ENCODE data around the gene TRDN.
"Not testable (repeated sequence)": the region's sequence is repeated elsewhere in the genome, so short reads cannot be mapped to it uniquely, and the experiment has no call there.

Gene TRDN

DNA sequence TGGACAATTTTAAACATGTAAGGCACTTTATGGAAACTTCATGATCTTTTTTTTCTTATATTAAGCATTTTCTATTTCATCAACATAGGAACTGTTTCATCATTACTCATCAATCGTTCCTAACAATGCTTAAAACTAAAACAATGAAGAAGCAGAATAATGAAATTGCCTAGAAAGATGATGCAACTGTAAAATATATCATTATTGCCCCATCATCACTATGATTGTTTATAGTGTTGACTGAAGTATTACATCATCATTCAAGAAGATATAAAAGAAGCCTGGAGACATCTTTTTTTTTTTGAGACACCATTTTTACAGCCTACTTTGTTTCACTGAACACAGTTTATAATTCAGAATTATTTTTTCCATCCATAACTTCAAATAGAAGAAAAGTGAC lies 147.2 kb downstream of the TRDN start:
- DNase-seq = no peak

DNA sequence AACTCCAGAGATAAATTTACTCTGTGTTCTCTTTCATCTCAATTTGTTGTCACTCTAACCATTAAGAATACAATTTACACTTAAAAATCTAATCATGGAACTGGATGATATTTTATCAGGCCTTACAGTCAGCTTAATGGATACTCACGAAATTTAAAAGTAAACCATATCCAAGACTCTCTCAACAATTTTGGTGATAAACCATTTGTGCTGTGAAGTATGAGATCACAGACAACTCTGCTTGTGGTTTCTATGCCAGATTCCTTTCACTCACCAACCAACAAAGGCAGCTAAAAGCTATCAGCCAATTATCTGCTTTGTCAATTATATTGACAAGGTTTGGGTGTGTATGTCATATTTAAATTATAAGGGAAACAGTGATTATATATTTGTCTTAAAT lies 155.8 kb downstream of the TRDN start:
- no peak for DNase-seq

DNA sequence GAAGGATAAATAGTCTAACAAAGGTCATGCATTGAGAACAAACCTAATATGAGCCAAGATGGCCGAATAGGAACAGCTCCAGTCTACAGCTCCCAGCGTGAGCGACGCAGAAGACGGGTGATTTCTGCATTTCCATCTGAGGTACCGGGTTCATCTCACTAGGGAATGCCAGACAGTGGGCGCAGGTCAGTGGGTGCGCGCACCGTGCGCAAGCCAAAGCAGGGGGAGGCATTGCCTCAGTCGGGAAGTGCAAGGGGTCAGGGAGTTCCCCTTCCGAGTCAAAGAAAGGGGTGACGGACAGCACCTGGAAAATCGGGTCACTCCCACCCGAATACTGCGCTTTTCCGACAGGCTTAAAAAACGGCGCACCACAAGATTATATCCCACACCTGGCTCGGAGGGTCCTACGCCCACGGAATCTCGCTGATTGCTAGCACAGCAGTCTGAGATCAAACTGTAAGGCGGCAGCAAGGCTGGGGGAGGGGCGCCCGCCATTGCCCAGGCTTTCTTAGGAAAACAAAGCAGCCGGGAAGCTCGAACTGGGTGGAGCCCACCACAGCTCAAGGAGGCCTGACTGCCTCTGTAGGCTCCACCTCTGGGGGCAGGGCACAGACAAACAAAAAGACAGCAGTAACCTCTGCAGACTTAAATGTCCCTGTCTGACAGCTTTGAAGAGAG lies 164.6 kb downstream of the TRDN start:
- DNase-seq = not testable (repeated sequence)

DNA sequence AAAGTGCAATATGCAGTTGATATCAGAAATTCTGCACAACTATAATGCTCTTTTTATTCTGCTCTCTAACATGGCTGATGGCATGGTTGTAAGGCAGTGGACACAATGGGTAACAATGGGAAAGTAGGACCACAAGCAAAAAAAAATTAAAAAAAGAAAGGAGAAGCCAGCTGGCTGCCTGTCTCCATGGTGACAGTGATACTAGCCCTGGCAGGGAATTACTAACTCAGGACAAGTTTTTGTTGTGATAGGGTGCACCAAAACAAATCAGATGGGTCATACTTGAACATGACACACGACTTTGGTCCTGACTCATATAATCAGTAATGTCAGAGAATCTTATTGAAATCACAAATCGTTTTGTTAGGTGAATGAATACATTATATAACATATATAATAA lies 169.4 kb downstream of the TRDN start:
- DNase-seq = no peak

DNA sequence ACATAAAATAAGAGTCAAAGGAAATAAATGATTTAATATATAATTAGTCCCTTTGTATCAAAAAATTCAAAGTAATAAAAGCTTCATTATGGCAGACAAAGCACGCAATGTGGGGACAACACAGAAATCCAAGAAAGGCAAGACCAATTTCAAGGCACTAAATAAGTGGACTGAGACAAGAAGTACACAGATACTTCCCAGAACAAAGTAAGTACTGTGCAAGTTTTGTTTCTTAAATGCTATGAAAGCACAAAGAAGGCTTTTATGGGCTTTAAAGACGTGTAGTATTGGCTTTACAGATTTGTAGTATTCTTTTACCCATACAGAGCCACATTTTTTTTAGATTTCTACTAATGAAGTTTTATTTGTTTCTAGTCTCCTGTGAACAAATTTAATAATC lies 174.6 kb downstream of the TRDN start:
- no peak for DNase-seq

DNA sequence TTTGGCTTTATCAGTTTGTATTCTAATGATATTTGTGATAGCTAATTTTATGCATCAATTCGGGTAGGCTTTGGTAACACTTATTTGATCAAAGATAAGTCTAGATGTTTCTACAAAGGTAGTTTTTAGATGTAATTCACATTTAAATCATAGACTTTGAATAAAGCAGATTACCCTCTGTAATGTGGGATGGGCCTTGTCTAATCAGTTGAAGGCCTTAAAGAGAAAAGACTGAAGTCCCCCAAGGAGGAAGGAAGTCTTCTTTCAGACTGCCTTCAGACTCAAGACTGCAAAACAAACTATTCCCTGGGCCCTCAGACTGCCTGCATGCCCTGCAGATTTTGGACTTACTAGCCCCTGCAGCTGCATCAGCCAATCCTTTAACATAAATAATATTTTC lies 178.5 kb downstream of the TRDN start:
- no peak for DNase-seq

DNA sequence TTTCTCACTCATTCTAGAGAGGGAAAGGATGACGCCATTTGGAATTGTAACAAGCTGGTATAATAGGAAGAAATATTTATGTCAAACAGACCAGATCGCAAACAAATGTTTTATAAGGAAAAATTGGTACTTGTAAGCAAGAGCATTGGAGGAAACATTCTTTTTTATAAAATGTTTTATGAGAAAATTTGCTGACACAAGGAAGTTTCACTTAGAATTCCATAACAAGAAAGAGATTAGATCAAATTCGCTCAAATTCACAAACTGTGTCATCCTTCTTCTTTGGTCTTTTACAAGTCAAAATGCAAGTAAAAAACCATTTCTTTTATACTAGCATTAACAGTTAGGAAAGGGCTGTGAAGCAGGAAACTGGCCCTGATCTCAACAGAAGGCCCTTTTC lies 179.9 kb downstream of the TRDN start:
- DNase-seq = no peak

DNA sequence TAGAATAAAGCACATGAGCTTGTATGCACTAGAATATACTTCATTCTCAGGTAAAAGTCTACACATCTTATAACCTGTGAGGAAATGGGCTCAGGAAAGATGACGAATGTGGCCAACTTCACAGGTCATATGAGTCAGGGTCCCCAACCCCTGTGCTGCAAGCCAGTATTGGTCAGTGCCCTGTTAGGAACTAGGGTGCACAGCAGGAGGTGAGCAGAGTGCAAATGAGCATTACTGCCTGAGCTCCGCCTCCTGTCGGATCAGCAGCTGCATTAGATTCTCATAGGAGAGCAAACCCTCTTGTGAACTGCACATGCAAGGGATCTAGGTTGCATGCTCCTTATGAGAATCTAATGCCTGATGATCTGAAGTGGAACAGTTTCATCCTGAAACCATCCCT lies 182.3 kb downstream of the TRDN start:
- DNase-seq = no peak

DNA sequence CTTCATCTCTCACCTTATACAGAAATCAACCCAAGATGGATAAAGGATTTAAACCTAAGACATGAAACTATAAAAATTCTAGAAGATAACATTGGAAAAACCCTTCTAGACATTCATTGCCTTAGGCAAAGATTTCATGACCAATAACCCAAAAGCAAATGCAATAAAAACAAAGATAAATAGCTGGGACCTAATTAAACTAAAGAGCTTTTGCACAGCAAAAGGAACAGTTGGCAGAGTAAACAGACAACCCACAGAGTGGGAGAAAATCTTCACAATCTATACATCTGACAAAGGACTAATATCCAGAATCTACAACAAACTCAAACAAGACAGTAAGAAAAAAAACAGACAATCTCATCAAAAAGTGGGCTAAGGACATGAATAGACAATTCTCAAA lies 183.7 kb downstream of the TRDN start:
- DNase-seq = not testable (repeated sequence)

DNA sequence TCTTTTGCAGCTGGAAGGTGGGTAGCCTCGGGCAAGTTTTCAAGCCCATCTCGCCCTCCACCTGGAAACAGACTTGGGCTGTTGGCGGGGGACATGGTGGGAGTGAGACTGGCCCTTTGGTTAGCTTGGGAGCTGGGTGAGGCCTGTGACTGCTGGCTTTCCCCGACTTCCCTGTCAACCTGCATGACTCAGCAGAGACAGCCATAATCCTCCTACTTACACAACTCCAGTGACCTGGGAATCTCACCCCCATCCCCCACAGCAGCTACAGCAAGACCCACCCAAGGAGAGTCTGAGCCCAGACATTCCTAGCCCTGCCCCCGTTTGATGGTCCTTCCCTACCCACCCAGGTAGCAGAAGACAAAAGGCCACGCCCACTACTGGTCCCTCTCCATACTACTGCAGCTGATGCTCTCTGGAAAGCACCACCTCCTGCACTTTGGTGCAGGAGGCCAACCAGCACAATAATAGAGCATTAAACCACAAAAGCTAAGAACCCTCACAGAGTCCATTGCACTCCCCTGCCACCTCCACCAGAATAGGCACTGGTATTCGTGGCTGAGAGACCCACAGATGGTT lies 188.4 kb downstream of the TRDN start:
- DNase-seq = no peak

DNA sequence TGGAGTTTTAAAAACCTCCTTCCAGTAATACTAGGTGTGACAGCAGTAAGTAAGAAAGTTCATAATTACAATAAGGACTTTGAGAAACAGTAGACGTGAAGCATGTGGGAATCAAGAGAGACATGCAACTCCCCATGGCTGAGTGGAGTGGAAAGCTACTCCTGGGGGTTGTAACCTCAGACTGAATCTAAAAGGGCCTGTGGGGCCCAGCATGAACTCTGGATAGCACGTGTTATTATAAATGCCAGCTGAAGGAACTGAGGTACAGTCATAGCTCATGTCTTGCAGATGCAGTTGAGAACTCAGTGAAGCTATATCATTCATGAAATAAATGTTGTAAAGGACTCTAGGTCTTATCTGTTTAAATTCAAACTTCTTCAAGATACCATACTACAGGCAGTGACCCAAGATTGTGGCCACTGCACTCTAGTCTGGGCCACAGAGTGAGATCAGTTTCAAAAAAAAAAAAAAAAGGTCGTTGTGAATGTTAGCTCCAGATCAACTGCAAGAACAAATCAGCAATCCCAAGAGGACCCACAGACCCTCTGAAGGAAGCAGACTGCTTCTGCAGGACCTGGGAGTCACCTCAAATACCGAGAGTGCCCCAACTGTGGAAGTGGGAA lies 189.3 kb downstream of the TRDN start:
- no peak for DNase-seq

DNA sequence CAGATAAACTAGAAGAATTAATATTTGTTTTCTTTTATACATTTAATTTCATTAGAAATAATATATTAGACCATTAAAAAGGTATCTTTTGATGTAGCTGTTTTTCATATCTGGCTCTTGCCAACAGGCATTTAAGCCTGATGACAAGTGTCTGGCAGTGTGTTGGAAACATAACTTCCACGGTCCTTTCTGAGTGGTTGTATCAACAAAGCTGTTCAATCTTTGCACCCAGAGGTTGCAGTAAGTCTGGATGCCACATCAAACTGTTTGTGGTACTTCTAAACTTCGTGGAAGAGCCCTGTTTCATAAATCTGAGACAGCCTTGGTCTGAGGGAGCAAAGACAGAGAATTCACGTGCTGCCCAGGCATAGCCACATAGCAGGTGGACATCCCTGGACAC lies 197.4 kb downstream of the TRDN start:
- no peak for DNase-seq

DNA sequence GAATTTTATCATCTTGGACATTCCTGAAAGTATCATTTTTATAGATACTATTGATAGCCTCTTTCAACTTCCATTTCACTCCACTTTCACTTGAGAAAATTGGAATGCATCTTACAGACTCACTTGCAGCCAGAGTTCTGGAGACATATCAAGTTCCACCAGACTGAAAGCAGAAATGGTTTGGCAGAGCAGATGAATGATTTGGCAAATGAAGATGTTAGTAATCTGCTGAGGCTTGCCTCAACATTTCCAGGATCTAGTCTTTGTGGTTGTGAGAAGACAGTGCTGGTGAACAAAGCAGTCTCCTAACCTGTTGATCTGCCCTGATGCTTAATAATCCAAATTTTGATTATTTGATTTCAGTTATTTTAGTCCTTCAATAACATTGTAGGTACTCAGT lies 202.6 kb downstream of the TRDN start:
- DNase-seq = no peak

DNA sequence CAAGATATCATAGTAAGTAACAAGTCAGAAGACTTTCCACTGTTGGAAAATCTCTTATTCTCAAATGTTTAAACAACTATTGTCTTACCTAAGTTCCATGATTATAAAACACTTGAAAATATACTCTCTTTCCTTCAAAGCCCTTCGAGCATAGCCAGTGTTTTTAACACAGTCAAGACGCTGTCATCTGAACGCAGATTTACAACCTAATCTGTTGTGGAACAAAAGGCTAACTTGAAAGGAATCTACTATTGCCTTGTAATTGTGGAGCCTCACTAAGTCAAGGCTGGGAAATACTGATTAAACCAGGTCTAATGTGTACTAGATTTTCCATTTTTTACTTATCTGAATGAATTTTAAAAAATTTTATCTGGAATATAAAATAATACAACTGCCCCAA lies 205.8 kb downstream of the TRDN start:
- no peak for DNase-seq

DNA sequence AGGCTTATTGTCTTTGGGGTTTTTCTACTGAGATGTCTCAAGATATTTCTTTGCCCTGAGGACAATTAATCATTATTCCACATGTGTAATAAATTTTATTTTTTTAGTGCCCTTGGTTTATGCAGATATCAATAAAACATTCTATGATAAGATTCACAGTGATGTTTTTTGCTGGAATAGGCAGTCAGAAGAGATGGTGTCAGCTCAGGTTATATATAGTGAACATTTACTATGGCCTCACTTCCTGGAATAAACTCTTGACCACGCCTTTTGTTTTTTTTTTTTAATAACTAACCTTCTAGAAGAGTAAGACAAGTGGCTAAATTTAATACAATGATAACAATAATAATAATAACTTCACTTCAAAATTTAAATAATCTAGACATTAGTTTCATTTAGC lies 209.7 kb downstream of the TRDN start:
- no peak for DNase-seq

DNA sequence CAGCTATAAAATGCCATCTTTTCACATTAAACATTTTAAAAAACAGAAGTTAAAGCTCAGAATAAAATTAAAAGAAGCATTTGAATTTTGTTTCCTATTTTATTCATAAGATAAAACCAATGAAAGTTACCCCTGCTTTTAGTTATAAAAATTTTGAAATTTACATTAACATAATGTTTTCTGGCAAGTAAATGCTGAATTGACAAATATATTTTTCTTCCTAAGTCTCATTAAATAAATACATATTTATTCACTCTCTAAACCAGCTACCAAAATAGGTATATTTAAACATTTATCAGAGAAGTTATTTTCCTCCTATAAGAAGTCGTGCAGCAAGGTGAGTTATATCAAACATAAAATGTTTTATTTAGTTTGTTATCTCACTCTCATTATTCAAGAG lies 213.6 kb downstream of the TRDN start:
- DNase-seq = no peak

DNA sequence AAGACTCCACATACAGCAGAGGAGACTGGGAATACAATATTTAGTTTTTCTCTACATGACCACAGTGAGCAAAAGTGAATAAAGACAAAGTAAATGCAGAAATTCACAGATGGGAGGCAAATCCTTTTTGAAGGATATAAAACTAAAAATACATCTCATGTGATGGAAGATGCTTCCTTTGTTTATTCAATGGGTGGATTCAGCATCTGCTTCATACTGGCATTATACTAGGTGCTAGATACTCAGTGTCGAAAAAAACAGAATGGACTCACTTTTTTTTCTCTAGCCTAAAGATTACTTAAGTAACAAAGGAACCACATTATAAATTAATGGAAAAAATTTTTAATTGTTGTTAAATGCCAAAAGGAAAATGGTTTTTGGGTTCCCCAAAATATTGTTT lies 216.2 kb downstream of the TRDN start:
- no peak for DNase-seq

DNA sequence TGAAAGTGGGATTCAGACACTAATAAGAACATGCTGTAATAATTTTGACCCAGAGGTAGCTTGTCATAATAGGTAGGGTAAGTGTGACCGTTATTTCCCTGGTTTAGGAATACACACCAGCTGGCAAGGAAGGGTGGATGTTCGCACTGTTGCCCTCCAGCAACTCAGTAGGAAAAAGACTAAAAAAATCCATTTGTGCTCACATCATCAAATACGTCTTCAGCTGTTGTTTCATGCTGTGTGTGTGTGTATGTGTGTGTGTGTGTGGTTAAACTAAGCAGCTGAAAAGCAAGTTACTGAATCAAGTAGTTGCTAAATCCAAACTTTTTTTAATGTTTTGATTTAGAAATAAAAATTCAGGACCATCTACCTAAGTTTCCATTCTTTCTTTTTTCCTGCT lies 218.7 kb downstream of the TRDN start:
- DNase-seq = no peak

DNA sequence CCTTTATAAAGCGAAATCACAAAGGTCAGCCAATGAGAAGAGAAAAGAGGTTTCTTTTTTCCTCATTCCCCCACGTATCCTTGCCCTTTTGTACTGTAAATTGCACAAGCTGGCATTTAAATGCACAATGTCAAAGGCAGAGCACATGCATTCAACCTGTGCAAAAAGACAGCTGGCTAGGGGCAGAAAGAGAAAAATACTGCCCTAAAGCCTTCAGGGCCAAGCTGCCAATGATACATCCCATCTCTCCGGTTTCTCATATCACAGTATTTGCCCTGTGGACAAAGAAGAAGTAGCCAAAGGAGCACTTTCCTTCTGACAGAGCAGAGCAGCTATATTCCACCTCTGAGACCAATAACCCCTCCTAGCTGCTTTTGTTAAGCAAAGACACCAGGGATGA lies 219.2 kb downstream of the TRDN start:
- no peak for DNase-seq

DNA sequence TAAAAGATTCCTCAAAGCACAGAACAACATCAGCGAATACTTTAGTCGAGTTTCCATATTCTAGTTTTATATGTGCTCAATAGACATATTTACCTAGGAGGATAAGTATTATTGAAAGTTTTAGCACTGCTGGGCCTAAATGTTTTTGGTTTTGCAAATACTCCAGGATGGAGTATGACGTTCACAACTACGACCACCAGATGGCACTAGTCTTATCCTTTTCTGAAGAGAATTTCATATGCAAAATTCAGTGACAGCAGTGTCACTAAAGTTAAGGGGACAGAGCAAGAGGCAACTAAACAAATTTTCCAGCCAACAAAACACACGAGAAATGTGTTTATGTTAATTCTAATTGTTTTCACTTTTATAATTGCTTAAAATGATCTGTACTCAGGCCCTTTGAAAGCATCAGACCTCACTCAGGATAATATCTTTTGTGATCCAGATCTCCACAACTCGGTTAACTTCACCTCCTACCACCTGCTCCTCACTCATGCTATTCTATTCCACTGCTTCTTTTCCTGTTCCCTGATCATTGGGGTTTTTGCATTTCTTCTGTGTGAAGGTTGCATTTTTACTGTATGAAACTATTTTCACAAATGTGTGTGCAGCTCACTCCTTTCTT lies 220.8 kb downstream of the TRDN start:
- DNase-seq = no peak

DNA sequence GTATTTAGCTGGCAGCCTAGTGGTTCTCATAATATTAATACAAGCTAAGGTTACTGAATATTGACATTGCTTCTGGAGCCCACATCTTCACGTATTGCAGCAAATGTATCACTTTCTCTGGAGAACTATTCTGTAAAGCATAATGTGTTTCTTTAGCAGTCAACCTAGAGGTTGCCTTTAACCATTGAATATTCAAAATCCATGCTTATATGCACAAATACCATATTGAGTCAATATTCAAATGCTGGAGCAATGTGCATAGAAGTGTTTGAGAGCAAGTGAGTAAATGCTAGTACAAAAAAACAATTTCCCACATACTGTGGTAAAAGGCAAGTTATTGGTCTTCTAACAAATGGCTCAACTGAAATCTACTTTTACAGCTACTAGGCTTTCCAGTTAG lies 231.8 kb downstream of the TRDN start:
- no peak for DNase-seq

DNA sequence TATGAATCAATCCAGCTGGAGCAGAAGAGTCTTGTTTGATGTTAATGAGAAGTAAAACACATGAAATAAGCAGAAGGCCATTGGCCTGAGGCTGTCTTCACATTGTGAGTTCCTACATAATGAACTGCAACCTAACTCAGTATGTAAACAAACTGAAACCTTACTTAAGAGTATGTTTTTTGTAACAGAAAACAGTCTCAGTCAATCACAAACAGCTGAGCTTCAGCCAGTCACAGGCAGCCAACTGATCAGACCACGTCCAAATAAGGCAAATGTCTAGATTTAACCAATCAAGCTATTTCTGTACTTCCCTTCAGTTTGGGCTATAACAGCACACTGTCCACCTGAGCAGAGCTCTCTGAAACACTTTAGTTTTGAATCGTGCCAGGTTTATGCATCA lies 234.7 kb downstream of the TRDN start:
- DNase-seq = no peak

DNA sequence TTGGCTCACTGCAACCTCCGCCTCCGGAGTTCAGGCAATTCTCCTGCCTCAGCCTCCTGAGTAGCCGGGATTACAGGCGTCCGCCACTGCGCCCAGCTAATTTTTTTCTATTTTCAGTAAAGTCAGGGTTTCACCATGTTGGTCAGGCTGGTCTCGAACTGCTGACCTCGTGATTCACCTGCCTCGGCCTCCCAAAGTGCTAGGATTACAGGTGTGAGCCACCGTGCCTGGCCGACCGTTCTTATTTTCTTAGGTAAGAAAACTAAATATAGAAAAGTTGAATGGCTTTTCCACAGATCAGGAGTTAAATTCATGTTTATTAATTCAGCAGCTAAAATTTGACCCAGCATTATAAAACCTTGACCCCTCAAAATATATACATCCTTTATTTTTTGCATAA lies 238.7 kb downstream of the TRDN start:
- no peak for DNase-seq

DNA sequence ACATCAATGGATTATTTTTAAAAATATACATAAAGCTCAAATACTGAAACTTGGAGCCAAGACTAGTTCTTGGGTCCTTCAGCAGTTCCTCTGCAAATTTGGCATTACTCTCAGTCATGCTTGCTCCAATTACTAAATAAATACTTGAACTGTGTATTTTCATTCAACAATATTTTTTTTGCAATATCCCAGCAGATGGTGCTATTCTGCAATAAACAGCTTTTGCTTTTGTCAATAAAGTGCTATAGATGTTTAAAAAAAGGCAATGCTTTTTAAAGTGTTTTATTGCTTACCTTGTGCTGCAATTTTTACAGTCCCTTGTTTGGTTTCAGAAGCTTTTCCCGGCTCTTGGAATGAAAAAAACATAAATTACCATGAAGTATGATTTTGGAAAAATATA lies 243.4 kb downstream of the TRDN start:
- no peak for DNase-seq
